ENCODE measurements around the gene ADAD2.

GRCh38 chr16:84181144-84181915 lies 9.6 kb upstream of the ADAD2 start:
- TF ChIP-seq SUZ12 (IDR thresholded peaks at IDR 0.05; ENCODE audit: extremely low read depth, insufficient read depth, insufficient read length): no peak
- no peak for TF ChIP-seq YY1 (IDR thresholded peaks at IDR 0.05; ENCODE audit: insufficient read depth, insufficient read length)

Data from NT2/D1 (cell line).